HG03460 (cell line): ENCODE data around the gene PMEPA1.
"Not testable (repeated sequence)": the region's sequence is repeated elsewhere in the genome, so short reads cannot be mapped to it uniquely, and the experiment has no call there.

ENCODE experiments used
- ATAC-seq: cut with Tn5 transposase; IDR thresholded peaks from one replicate; pipeline ENCODE4 v1.9.1; 2021; ENCODE audit not compliant: unreplicated experiment

Gene PMEPA1

DNA sequence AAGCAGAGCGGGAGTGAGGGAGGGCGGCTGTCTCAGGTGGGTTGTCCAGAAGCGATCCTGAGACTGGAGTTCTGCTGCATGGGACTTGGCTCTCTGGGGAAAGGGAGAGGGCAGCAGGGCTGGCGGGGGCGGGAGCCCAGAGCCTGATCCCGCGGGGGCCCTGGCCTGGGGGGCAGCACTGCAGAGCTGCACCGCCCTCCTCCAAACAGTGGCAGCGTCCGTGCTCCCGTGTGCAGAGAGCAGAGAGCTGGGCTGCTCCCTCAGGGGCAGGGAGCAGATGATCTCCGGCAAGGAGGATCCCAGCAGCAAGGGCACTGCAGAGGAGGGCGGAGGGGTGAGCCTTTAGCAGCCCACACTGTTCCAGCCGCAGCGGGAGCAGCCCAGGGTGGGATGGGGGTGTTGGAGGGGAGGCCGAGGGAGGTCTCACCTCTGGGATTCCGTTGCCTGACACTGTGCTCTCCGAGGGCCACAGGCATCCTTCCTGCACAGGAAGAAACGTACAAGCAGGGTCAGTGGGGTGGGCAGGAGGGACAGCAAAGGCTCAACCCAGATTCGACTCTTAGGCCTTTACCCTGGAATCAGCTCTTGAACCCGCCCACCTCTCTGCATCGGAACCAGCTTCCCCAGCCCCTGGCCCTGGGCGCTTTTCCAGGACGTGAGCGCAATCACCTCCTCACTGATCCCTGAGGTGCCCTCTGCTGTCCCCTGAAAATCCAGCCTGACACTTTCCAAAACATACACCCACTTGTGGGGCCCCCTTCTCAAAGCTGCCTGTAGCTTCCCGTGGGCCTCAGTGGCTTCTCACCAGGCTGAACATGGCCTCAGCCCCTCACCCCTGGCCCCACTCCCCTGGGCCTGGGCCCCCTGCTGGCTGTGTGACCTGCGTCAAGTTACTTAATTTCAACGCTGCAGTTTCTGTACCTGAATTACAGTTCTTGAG is 56.9 kb downstream of the PMEPA1 start:
- no peak for ATAC-seq

- ATAC-seq, result no peak
These were observed 57.8 kb downstream of the PMEPA1 start for GRCh38 chr20:57651881-57652605.

- ATAC-seq, result no peak
These were observed 58.9 kb downstream of the PMEPA1 start for GRCh38 chr20:57650756-57651483.

DNA sequence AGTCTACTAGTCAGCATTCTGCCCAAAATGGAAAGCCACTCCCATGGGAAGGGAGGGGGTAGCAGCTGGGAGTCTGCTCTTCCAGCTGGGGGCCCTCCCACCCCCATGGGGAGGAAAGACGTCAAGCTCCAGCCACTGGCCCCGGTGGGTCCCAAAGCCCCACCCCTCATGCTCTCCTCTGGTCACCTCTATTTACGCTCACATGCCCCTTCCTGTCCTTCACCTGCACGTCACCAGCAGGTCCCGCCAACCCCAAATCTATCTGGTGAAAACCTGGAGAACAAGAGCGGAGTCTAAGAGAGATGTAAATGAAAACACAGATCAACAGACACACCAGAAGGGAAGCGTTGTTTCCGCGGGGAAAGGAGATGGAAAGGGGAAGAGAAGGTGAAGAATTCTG is 59.5 kb downstream of the PMEPA1 start:
- ATAC-seq, result no peak

DNA sequence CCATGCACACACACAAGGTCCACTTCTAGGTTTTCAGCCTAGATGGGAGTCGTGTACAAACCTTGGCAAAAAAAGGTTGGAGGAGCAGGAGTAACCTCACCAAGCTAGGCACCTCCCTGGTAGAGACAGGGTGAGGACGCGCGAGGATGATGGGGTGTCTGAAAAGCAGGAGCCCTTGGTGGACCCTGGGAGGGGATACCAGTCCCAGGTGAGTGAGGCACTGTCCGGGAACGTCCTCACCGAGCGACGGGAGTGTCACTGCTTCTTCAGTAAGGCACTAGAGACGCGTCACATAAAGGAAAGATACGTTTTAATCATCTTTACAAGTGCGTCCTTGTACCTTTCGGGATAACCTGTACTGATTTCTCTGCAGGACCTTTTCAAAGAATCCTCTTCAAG is 60.2 kb downstream of the PMEPA1 start:
- ATAC-seq, result no peak

DNA sequence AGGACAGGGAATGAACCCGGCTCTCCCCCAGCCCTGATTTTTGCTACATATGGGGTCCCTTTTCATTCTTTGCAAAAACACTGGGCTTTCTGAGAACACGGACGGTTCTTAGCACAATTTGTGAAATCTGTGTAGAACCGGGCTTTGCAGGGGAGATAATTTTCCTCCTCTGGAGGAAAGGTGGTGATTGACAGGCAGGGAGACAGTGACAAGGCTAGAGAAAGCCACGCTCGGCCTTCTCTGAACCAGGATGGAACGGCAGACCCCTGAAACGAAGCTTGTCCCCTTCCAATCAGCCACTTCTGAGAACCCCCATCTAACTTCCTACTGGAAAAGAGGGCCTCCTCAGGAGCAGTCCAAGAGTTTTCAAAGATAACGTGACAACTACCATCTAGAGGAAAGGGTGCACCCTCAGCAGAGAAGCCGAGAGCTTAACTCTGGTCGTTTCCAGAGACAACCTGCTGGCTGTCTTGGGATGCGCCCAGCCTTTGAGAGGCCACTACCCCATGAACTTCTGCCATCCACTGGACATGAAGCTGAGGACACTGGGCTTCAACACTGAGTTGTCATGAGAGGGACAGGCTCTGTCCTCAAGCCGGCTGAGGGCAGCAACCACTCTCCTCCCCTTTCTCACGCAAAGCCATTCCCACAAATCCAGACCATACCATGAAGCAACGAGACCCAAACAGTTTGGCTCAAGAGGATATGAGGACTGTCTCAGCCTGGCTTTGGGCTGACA is 60.8 kb downstream of the PMEPA1 start:
- ATAC-seq, result no peak

- ATAC-seq, result no peak
These were observed 61.7 kb downstream of the PMEPA1 start for GRCh38 chr20:57647933-57648785.

GRCh38 chr20:57647006-57647932 is 62.5 kb downstream of the PMEPA1 start:
- no peak for ATAC-seq

DNA sequence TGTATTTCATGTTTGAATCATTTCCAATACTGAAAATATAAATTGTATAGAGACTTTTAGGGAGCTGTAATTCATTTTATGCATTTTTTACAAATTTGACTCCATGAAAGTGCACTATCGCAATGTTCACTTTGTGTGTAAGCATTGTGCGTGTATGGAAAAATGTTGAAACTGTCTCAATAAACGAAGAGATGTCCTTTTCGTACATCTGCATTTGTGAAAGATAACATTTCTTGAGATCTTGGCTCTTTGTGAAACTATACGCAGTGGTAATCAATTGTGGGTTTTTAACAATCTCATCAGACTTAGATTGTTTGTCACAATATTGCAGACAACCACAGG is 70.9 kb downstream of the PMEPA1 start:
- no peak for ATAC-seq

- ATAC-seq, result no peak
These were observed 71.5 kb downstream of the PMEPA1 start for GRCh38 chr20:57638173-57638894.

DNA sequence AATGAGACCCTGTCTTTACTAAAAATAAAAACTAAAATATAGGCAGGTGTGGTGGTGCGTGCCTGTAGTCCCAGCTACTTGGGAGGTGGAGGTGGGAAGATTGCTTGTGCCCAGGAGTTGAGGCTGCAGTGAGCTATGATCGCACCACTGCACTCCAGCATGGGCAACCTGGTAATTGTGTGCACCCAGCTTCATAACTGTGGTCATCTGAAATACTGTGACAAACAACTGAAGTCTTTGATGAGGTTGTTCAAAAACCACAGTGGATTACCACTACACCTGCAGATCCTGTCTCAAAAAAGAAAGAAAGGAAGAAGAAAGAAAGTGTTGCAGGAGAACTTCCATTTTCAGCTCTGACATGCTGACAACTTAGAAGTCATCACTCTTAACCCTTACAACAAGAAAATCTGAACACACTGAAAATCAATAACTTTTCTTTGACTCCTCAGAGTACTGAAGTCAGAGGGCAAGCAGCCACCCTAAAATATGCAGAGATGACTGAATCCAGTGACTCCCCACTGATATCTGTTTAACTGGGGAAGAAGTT is 75.8 kb downstream of the PMEPA1 start:
- no peak for ATAC-seq

DNA sequence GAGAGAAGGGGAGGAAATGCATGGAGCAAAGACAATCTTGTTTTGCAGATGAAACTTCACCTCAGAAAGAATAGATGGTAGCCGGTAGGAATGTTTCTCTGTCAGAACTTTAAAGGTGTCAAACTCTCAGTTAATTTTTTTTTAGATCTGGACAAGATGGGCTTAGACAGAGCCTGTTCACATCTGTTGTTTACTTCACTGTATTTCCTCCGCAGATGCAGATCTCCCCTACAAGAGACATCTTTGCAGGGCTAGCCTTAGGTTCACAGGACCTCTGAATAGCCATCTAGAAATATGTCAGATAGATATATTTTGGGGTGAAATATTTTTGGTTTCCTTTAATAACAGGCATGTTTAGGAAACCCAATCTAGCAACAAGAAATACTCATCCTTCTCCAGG is 77.5 kb downstream of the PMEPA1 start:
- no peak for ATAC-seq

- no peak for ATAC-seq
These were observed 79.8 kb downstream of the PMEPA1 start for GRCh38 chr20:57630061-57630460.

DNA sequence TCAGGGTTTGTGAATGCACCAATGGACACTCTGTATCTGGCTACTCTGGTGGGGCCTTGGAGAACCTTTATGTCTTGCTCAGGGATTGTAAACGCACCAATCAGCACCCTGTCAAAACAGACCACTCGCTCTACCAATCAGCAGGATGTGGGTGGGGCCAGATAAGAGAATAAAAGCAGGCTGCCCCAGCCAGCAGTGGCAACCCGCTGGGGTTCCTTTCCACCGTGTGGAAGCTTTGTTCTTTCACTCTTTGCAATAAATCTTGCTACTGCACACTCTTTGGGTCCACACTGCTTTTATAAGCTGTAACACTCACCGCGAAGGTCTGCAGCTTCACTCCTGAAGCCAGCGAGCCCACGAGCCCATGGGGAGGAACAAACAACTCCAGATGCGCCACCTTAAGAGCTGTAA is 80.3 kb downstream of the PMEPA1 start:
- not testable (repeated sequence) for ATAC-seq

- ATAC-seq, result not testable (repeated sequence)
These were observed 80.9 kb downstream of the PMEPA1 start for GRCh38 chr20:57628962-57629308.

- ATAC-seq, result no peak
These were observed 81.5 kb downstream of the PMEPA1 start for GRCh38 chr20:57628047-57628961.

- no peak for ATAC-seq
These were observed 82.5 kb downstream of the PMEPA1 start for GRCh38 chr20:57627339-57627738.
